HEK293T (cell line): ENCODE data around the gene PAWR.

Experiments used
- ARNT ChIP-seq: fragments of 450-650 bp; IDR thresholded peaks from 2 replicates; pipeline ENCODE4 v1.6.1; 2017; ENCODE audit warnings: mild to moderate bottlenecking
- BHLHE40 ChIP-seq: fragments of 450-650 bp; IDR thresholded peaks from 2 replicates; pipeline ENCODE4 v1.6.1; 2016; ENCODE audit warnings: mild to moderate bottlenecking, moderate library complexity, borderline replicate concordance
- FOXA1 ChIP-seq: fragments of 450-650 bp; IDR thresholded peaks from 2 replicates; pipeline ENCODE4 v1.6.1; 2016; ENCODE audit warnings: mild to moderate bottlenecking
- FOXK2 ChIP-seq: fragments of 450-650 bp; IDR thresholded peaks from 2 replicates; pipeline ENCODE4 v1.6.1; 2016; ENCODE audit warnings: mild to moderate bottlenecking
- FOXM1 ChIP-seq: fragments of 450-650 bp; IDR thresholded peaks from 2 replicates; pipeline ENCODE4 v1.6.1; 2017; ENCODE audit warnings: mild to moderate bottlenecking, borderline replicate concordance
- PKNOX1 ChIP-seq: fragments of 450-650 bp; IDR thresholded peaks from 2 replicates; pipeline ENCODE4 v1.6.1; 2016
- SP1 ChIP-seq: fragments of 450-650 bp; IDR thresholded peaks from 2 replicates; pipeline ENCODE4 v1.6.1; 2017
- SUZ12 ChIP-seq: fragments of 450-650 bp; IDR thresholded peaks from 2 replicates; pipeline ENCODE4 v1.6.1; 2016; ENCODE audit warnings: mild to moderate bottlenecking
- TARDBP ChIP-seq: fragments of 450-650 bp; IDR thresholded peaks from 2 replicates; pipeline ENCODE4 v1.6.1; 2016
- ZNF384 ChIP-seq: fragments of 450-650 bp; IDR thresholded peaks from 2 replicates; pipeline ENCODE4 v1.6.1; 2016

GRCh38 chr12:79685068-79685467 is 5.7 kb downstream of the PAWR start:
- TF ChIP-seq TARDBP (no peak), ZNF384 (no peak), SP1 (no peak), FOXK2 (no peak), ARNT (no peak), FOXA1 (no peak), PKNOX1 (no peak), SUZ12 (no peak), BHLHE40 (no peak), FOXM1 (no peak)
